HCT116 (cell line): ENCODE measurements around the gene PCAT6. TPM values are rescaled to one million over a fixed set of nuclear protein-coding genes. Genes with fewer than 3 reads are reported as not detected.

Experiments used
- ATAC-seq: fragments of 200-7000 bp; cut with Tn5 transposase; 2 replicates; pipeline ENCODE4 v1.9.1; 2020; ENCODE audit warnings: mild to moderate bottlenecking, moderate library complexity
- BruUV-seq: library from RNA; stranded (reverse); fragments of 400-500 nt; replicated peaks from 2 replicates; lab custom pipeline; 2021; lab: Mats Ljungman, UMichigan
- CTCF ChIA-PET: fragments of 300-600 bp; sonication (Branson Sonifier 250); formaldehyde crosslinking; loops from one replicate; lab custom pipeline; 2021; ENCODE audit warnings: antibody characterized with exemption; lab: Charles Lee
- POLR2A ChIA-PET: fragments of 300-600, 350-600 bp; sonication (Branson Sonifier 250); formaldehyde crosslinking; loops from one replicate; lab custom pipeline; 2021; ENCODE audit warnings: antibody characterized with exemption; lab: Charles Lee
- RAD21 ChIA-PET, 2 experiments: fragments of 300-600 bp; sonication (Branson Sonifier 250); formaldehyde crosslinking; loops; one replicate each; lab custom pipeline; 2023; ENCODE audit warnings: low total read pairs in 2 of 2; ENCODE audit not compliant: uncharacterized antibody in 2 of 2, unreplicated experiment in 2 of 2, low non-redundant PET in 1 of 2; lab: Charles Lee
- DNase-seq: peaks from one replicate; pipeline ENCODE4 v3.0.0-alpha.2; 2010; ENCODE audit warnings: low read depth, low spot score
- H2AFZ ChIP-seq: fragments of 200-600 bp; shearing (Covaris generic), sonication (generic); 2 replicates; pipeline ENCODE4 v1.6.1; 2017; ENCODE audit warnings: low read depth, mixed run types, mixed read lengths, antibody characterized with exemption, low read length; ENCODE audit not compliant: poor library complexity, severe bottlenecking
- H3K27ac ChIP-seq: 2 replicates; pipeline ENCODE4 v1.5.1; 2012; ENCODE audit warnings: low read depth, low read length
- H3K27me3 ChIP-seq: fragments of 200-600 bp; sonication (generic); 2 replicates; pipeline ENCODE4 v1.6.1; 2016; ENCODE audit warnings: mixed run types, low read length, mixed read lengths; ENCODE audit not compliant: insufficient read depth
- H3K36me3 ChIP-seq, 2 experiments: fragments of 200-500 bp in 1 of 2; fragments of 200-600 bp in 1 of 2; sonication (Bioruptor generic) in 1 of 2; sonication (generic) in 1 of 2; 2 replicates each; pipeline versions ENCODE4 v1.5.1 to v1.6.1; 2014 to 2016; ENCODE audit warnings: low read length in 2 of 2, inconsistent platforms in 1 of 2, mixed read lengths in 1 of 2, mixed run types in 1 of 2; ENCODE audit not compliant: insufficient read depth in 2 of 2, control insufficient read depth in 1 of 2
- H3K4me1 ChIP-seq, 2 experiments: fragments of 200-600 bp in 1 of 2; sonication (generic) in 1 of 2; 2 replicates each; pipeline versions ENCODE4 v1.5.1 to v1.6.1; 2012 to 2017; ENCODE audit warnings: low read length in 2 of 2, inconsistent platforms in 1 of 2, mild to moderate bottlenecking in 1 of 2, mixed read lengths in 1 of 2, mixed run types in 1 of 2, moderate library complexity in 1 of 2; ENCODE audit not compliant: insufficient read depth in 2 of 2, control insufficient read depth in 1 of 2
- H3K4me2 ChIP-seq: fragments of 200-600 bp; sonication (generic); 2 replicates; pipeline ENCODE4 v1.6.1; 2017; ENCODE audit warnings: mixed run types, low read length, mixed read lengths
- H3K4me3 ChIP-seq, 2 experiments: fragments of 200-600 bp in 1 of 2; sonication (generic) in 1 of 2; replicated peaks in 1 of 2; 2 replicates each; pipeline ENCODE4 v1.5.1; 2011 to 2016; ENCODE audit warnings: low read length in 2 of 2, control low read depth in 1 of 2, low read depth in 1 of 2, mild to moderate bottlenecking in 1 of 2, mixed read lengths in 1 of 2, mixed run types in 1 of 2
- H3K79me2 ChIP-seq: fragments of 200-600 bp; sonication (generic); 2 replicates; pipeline ENCODE4 v1.6.1; 2017; ENCODE audit warnings: mild to moderate bottlenecking, mixed run types, low read length, moderate library complexity, mixed read lengths; ENCODE audit not compliant: insufficient read depth
- H3K9ac ChIP-seq: fragments of 200-600 bp; sonication (generic); 2 replicates; pipeline ENCODE4 v1.6.1; 2016; ENCODE audit warnings: low read length, mixed read lengths
- H3K9me2 ChIP-seq: fragments of 200-600 bp; sonication (generic), shearing (Covaris generic); 2 replicates; pipeline ENCODE4 v1.6.1; 2017; ENCODE audit warnings: mixed run types, mild to moderate bottlenecking, moderate library complexity; ENCODE audit not compliant: insufficient read depth
- H3K9me3 ChIP-seq, 2 experiments: fragments of 200-500 bp in 1 of 2; fragments of 200-600 bp in 1 of 2; sonication (Bioruptor generic) in 1 of 2; sonication (generic) in 1 of 2; 2 replicates each; pipeline ENCODE4 v1.6.1; 2014 to 2017; ENCODE audit warnings: low read length in 2 of 2, mixed read lengths in 2 of 2, inconsistent platforms in 1 of 2, low read depth in 1 of 2, mild to moderate bottlenecking in 1 of 2, mixed run types in 1 of 2, moderate library complexity in 1 of 2; ENCODE audit not compliant: control insufficient read depth in 1 of 2, insufficient read depth in 1 of 2
- H4K20me1 ChIP-seq: fragments of 200-600 bp; sonication (generic), shearing (Covaris generic); 2 replicates; pipeline ENCODE4 v1.6.1; 2017; ENCODE audit warnings: mixed run types, mild to moderate bottlenecking, moderate library complexity; ENCODE audit not compliant: insufficient read depth
- ATF3 ChIP-seq: IDR thresholded peaks from 2 replicates; pipeline ENCODE4 v1.6.1; 2012
- CBX3 ChIP-seq: IDR thresholded peaks from 2 replicates; pipeline ENCODE4 v1.6.1; 2012; ENCODE audit warnings: low read depth
- EGR1 ChIP-seq: IDR thresholded peaks from 2 replicates; pipeline ENCODE4 v1.6.1; 2012; ENCODE audit warnings: low read depth
- ELF1 ChIP-seq: IDR thresholded peaks from 2 replicates; pipeline ENCODE4 v1.6.1; 2012; ENCODE audit warnings: low read depth, borderline replicate concordance
- EZH2 ChIP-seq: fragments of 200-600 bp; sonication (generic); IDR thresholded peaks from 2 replicates; pipeline ENCODE4 v1.6.1; 2017; ENCODE audit warnings: antibody characterized with exemption, mixed run types
- EZH2phosphoT487 ChIP-seq: fragments of 200-600 bp; IDR thresholded peaks from 2 replicates; pipeline ENCODE4 v1.6.1; 2018; ENCODE audit warnings: antibody characterized with exemption, borderline replicate concordance
- FOSL1 ChIP-seq: IDR thresholded peaks from 2 replicates; pipeline ENCODE4 v1.6.1; 2012; ENCODE audit warnings: low read depth
- JUND ChIP-seq: IDR thresholded peaks from 2 replicates; pipeline ENCODE4 v1.6.1; 2012
- POLR2AphosphoS5 ChIP-seq: IDR thresholded peaks from 2 replicates; pipeline ENCODE4 v1.6.1; 2011; ENCODE audit warnings: mild to moderate bottlenecking, low read depth, low read length, moderate library complexity
- RAD21 ChIP-seq: IDR thresholded peaks from 2 replicates; pipeline ENCODE4 v1.6.1; 2012; ENCODE audit warnings: low read depth, mild to moderate bottlenecking
- SIN3A ChIP-seq: IDR thresholded peaks from 2 replicates; pipeline ENCODE4 v1.6.1; 2012; ENCODE audit warnings: low read depth
- SP1 ChIP-seq: IDR thresholded peaks from 2 replicates; pipeline ENCODE4 v1.6.1; 2012; ENCODE audit warnings: low read depth
- SRF ChIP-seq: IDR thresholded peaks from 2 replicates; pipeline ENCODE4 v1.6.1; 2012; ENCODE audit warnings: low read depth
- TCF7L2 ChIP-seq: IDR thresholded peaks from 2 replicates; pipeline ENCODE4 v1.7.0; 2011; ENCODE audit warnings: borderline replicate concordance, inconsistent platforms; ENCODE audit not compliant: insufficient read depth, insufficient read length; ENCODE audit errors: extremely low read depth
- ZBTB33 ChIP-seq: IDR thresholded peaks from 2 replicates; pipeline ENCODE4 v1.6.1; 2011; ENCODE audit warnings: mild to moderate bottlenecking, low read length, moderate library complexity; ENCODE audit not compliant: insufficient replicate concordance; ENCODE audit errors: extremely low read depth
- ZFX ChIP-seq: fragments of 450-650 bp; IDR thresholded peaks from 2 replicates; pipeline ENCODE4 v1.6.1; 2017
- intact Hi-C: fragments of 100-400 bp; cut with micrococcal nuclease; formaldehyde crosslinking; loops from 2 replicates; pipeline ENCODE4 v1.10.0; 2022
- total RNA-seq: library from RNA; stranded (reverse); gene quantifications from one replicate; pipeline ENCODE4 v1.2.1, GENCODE V29; 2021; ENCODE audit not compliant: unreplicated experiment

PCAT6 gene
- total RNA-seq, 1 experiment from 2014 or later = 1.9 TPM

GRCh38 chr1:202770135-202770534 is 40.6 kb upstream of the PCAT6 start:
- Histone ChIP-seq H2AFZ (no peak overlapping the region), H3K27me3 (no peaks in the 10 kb centered on the region), H3K27ac (no peak overlapping the region), H3K4me3 (no peak overlapping the region), H3K79me2 (no peaks in the 10 kb centered on the region), H3K4me1 (no peaks in the 10 kb centered on the region), H3K9me2 (no peaks in the 10 kb centered on the region), H3K4me2 (no peak overlapping the region), H3K9ac (no peak overlapping the region), H4K20me1 (no peaks in the 10 kb centered on the region), H3K36me3 (peaks cover 0 to 12% of the 10 kb centered on the region in 2 experiments; a peak in 2 of 4 replicates), H3K9me3 (no peaks in the 10 kb centered on the region)
- TF ChIP-seq TCF7L2 (no peak), ELF1 (no peak), JUND (no peak), POLR2AphosphoS5 (no peak), SIN3A (no peak), EZH2 (no peak), FOSL1 (no peak), SP1 (no peak), SRF (no peak), ZBTB33 (no peak), CBX3 (no peak), RAD21 (no peak), ZFX (no peak), EZH2phosphoT487 (no peak), ATF3 (no peak), EGR1 (no peak)
- RAD21 ChIA-PET = no interaction called here
- POLR2A ChIA-PET = no interaction called here
- ATAC-seq = no peak
- intact Hi-C loops = loop anchor here (5.0 kb wide), 1 partner anchor 33 kb away; no protein-coding TSS in a partner anchor
- BruUV-seq = no TSS peak
- CTCF ChIA-PET = no interaction called here
- no peak for DNase-seq
